CD4-positive, alpha-beta T cell treated with Interleukin-4 for 1 hour (primary cell): ENCODE results near the gene PIK3IP1.
"Not testable (repeated sequence)": the region's sequence is repeated elsewhere in the genome, so short reads cannot be mapped to it uniquely, and the experiment has no call there.

ENCODE experiments used
- DNase-seq, 2 donors: peaks; one replicate each; pipeline ENCODE4 v3.0.0-alpha.2; 2020 to 2022

The PIK3IP1 gene

GRCh38 chr22:31248138-31248745, 44.0 kb downstream of the PIK3IP1 start:
- DNase-seq: peak; percentile 65 to 70

DNA sequence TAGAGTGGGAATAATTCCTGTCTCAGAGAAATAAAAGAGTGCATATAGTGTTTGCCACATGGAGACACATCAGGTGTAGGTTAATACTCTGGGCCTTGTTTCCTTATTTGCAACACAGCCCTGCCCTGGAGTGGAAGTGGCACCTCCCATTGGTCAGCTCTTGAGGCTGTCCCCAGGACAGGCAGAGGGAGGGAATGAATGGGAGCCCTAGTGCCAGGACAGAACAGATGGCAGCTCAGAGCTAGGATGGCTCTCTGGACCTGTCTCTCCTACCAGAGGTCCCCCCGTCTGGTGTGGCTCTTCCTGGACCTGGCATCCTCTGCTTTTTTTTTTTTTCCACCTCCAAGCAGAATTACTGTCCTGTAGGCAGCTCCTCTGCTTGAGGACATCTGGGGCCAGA, 44.6 kb downstream of the PIK3IP1 start:
- no peak for DNase-seq

DNA sequence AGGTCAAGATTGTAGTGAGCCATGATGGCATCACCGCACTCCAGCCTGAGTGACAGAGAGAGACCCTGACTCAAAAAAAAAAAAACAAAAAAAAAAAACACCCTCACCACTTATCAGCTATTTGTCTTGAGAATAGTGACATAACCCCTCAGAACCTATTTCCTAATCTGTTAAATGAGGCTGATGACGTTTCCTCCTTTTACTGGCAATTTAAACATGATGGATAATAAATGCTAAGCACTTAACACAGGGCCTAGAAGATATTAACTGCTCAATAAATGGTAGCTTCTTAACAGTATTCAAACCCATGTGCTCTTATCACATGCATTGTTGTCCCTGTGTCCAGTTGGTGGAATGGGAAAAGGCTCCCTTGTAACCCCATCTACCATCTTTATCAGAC, 45.6 kb downstream of the PIK3IP1 start:
- no peak for DNase-seq

- DNase-seq: not testable (repeated sequence)
These were observed 46.3 kb downstream of the PIK3IP1 start for GRCh38 chr22:31245998-31246397.

GRCh38 chr22:31244943-31245451, 47.3 kb downstream of the PIK3IP1 start:
- DNase-seq: peak in 1 of 2 donors; percentile 11

GRCh38 chr22:31244046-31244942, 48.0 kb downstream of the PIK3IP1 start:
- no peak for DNase-seq

GRCh38 chr22:31243339-31244045, 48.8 kb downstream of the PIK3IP1 start:
- DNase-seq: no peak

GRCh38 chr22:31241936-31242335, 50.4 kb downstream of the PIK3IP1 start:
- DNase-seq: no peak

GRCh38 chr22:31241200-31241599, 51.1 kb downstream of the PIK3IP1 start:
- no peak for DNase-seq

DNA sequence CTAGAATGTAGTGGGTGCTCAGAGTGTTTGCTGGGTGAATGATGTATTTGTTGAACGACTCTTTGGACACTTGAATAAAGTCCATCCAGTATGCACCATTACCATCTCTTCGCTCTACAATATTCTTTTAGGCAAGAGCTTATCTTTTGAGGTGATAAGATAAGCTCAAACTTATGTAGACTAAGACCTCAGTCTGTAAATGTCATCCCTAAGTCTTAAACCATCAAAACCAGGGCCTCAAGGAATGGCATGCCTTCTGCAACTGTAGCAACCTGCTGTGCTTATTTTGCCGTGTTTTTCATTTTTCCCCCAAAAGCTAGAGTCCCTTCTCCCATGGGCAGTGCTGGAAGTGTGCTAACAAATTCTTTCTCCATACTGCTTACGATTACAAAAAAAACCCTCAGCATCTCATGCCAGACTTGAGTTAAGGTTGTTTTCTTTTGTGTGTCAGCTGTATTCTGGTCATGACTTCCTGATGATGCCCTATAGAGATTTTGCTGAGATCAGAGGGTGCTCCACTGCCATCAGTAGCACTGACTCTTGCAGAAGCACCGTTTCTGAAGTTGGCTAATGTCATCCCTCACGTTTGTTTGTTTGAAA, 52.4 kb downstream of the PIK3IP1 start:
- no peak for DNase-seq

DNA sequence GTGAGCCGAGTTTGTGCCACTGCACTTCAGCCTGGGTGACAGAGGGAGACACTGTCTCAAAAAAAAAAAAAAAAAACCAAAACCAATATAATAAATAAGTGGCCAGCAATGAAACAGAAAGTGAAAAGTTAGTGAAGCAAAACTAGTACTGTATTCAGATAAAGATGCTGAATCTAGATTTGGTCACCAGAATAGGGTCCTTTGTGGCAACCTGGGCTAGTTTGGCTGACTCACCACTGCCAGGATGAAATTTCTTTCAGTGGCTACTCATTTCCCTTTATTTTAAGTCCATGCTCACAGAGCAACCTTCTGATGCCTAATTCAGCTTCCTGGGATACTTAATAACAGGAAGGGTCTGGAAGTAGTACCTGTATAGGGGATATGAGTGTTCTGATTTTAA, 54.2 kb downstream of the PIK3IP1 start:
- DNase-seq: no peak

- not testable (repeated sequence) for DNase-seq
These were observed 56.2 kb downstream of the PIK3IP1 start for GRCh38 chr22:31236044-31236443.

DNA sequence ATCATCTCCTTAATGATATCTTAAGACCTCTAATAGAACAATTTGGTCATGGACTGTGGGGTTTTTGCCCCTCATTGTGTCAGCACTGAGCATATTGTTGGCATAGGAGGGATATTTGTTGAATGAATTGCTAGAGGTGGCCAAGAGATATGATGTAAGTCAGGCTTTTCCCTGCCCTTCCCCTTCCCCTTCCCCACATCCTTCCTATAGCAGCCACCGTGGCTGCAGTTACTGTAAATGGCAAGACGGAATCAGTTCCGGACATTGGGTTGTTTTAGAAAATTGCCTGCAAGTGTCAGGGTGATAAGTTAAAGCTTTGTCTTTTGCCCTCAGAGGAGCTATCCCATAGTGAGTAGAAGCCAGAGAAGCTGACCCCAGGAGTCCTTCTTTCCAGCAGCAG, 57.2 kb downstream of the PIK3IP1 start:
- DNase-seq: peak in 1 of 2 donors; percentile 27

DNA sequence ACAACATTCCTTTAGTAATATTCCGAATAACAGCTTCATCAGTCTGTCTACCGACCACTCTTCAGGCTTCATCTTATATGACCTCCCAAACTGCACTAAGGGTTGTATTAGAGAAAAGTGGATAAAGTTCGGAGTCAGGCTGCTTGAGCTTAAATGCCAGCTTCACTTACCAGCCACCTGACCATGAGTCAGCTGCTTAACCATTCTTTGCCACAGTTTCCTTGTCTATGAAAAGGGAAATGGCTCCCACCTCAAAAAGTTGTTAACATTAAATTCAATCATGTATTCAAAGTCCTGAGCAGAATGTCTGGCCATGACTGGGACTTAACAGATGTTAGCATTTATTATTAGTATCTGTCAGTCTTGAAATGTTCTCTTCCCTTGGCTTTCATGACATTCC, 59.3 kb downstream of the PIK3IP1 start:
- no peak for DNase-seq
